Endodermal cell (in vitro differentiated cells): ENCODE data around the gene TNS2. TPM values are rescaled to one million over a fixed set of nuclear protein-coding genes. Genes with fewer than 3 reads are reported as not detected.

Source experiments
- DNase-seq: peaks from one replicate; pipeline ENCODE4 v3.0.0-alpha.2; 2017
- H3K27ac ChIP-seq: 2 replicates; pipeline ENCODE4 v1.5.1; 2013; ENCODE audit warnings: mild to moderate bottlenecking, low read depth, low read length, moderate library complexity
- H3K27me3 ChIP-seq: 2 replicates; pipeline ENCODE4 v1.6.1; 2013; ENCODE audit warnings: mild to moderate bottlenecking, low read length, moderate library complexity; ENCODE audit not compliant: insufficient read depth, control insufficient read depth, poor library complexity, severe bottlenecking
- H3K36me3 ChIP-seq: 2 replicates; pipeline ENCODE4 v1.7.0; 2013; ENCODE audit warnings: mild to moderate bottlenecking, low read length, moderate library complexity; ENCODE audit not compliant: control insufficient read depth, insufficient read depth
- H3K4me1 ChIP-seq: one replicate; pipeline ENCODE4 v1.7.0; 2013; ENCODE audit warnings: low read length; ENCODE audit not compliant: control insufficient read depth, insufficient read depth
- H3K4me3 ChIP-seq: 2 replicates; pipeline ENCODE4 v1.5.1; 2013; ENCODE audit warnings: mild to moderate bottlenecking, low read length, moderate library complexity
- H3K9ac ChIP-seq: 2 replicates; pipeline ENCODE4 v1.6.1; 2013; ENCODE audit warnings: mild to moderate bottlenecking, low read length, moderate library complexity; ENCODE audit not compliant: poor library complexity, severe bottlenecking; ENCODE audit errors: extremely low read depth
- H3K9me3 ChIP-seq: 2 replicates; pipeline ENCODE4 v1.6.1; 2013; ENCODE audit warnings: mild to moderate bottlenecking, low read length, moderate library complexity; ENCODE audit not compliant: control insufficient read depth
- H3K27ac Mint-ChIP-seq: 2 replicates; pipeline ENCODE4 v1.8.0; 2020; ENCODE audit warnings: mixed read lengths
- H3K27me3 Mint-ChIP-seq: 2 replicates; pipeline ENCODE4 v1.8.0; 2021; ENCODE audit warnings: mild to moderate bottlenecking, mixed read lengths; ENCODE audit not compliant: insufficient read depth
- H3K36me3 Mint-ChIP-seq: 2 replicates; pipeline ENCODE4 v1.8.0; 2020; ENCODE audit warnings: low read depth, mixed read lengths
- H3K4me1 Mint-ChIP-seq: 2 replicates; pipeline ENCODE4 v1.8.0; 2020; ENCODE audit warnings: mixed read lengths
- H3K4me3 Mint-ChIP-seq: 2 replicates; pipeline ENCODE4 v1.8.0; 2020; ENCODE audit warnings: mild to moderate bottlenecking, moderate library complexity, mixed read lengths
- H3K9me3 Mint-ChIP-seq: 2 replicates; pipeline ENCODE4 v1.8.0; 2020; ENCODE audit warnings: mild to moderate bottlenecking, mixed read lengths
- WGBS, 2 experiments: methylation state at CpG; one replicate each; pipeline versions ENCODE4 v1.1.5 to v1.1.7; 2013; ENCODE audit warnings: missing lambda C conversion rate in 2 of 2, mixed read lengths in 1 of 2; ENCODE audit not compliant: insufficient coverage in 1 of 2, insufficient read length in 1 of 2; 5-methylcytosine and 5-hydroxymethylcytosine counted together
- total RNA-seq, 2 donors: library from RNA; stranded (reverse); fragmentation: NEBNext Ultra II Directional in 1 of 2; extraction: Animal tissue kit (Norgen Biotek cat#: 25700) in 1 of 2; gene quantifications; 2 replicates in 1 of 2; 3 replicates in 1 of 2; pipeline ENCODE4 v1.2.1, GENCODE V29; 2021
- TF ChIP-seq, protein P1 (sequence below): fragments of 200-600 bp; sonication (generic); conservative IDR thresholded peaks from 2 replicates; pipeline ENCODE4 v1.5.0; 2021; ENCODE audit warnings: antibody characterized with exemption, mild to moderate bottlenecking

The TNS2 gene
- total RNA-seq, 2 donors from 2014 or later: 10.2 to 12.6 TPM

DNA sequence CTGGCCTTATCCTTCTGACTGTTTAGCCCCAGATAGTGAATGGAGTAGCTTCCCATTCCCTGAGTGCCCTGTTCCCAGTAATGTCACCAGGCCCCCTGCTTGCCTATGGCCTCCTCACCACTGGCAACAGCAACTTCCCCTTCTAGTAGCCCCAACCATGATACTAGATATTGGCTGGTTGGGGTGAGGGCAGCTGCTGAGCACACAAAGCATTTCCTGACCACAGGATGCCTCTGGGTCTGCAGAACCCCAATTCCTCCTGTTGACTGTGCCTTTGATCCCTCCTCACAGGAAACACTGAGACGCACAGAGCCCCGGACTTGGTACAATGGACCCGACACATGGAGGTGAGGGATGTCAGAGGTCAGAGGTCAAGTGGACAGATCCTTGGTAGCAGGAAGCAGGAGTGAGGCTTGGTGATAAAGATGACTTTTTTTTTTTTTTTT lies 54.0 kb downstream of the TNS2 start:
- Mint-ChIP-seq H3K27me3 (peaks cover 9% of the 10 kb centered on the region), H3K9me3 (peaks cover 4% of the 10 kb centered on the region), H3K27ac (no peak overlapping the region), H3K4me3 (no peak overlapping the region), H3K36me3 (no peaks in the 10 kb centered on the region), H3K4me1 (peaks cover 42% of the 10 kb centered on the region)
- Histone ChIP-seq H3K9ac (no peak overlapping the region), H3K9me3 (peaks cover 10% of the 10 kb centered on the region), H3K4me3 (no peak overlapping the region), H3K27me3 (peaks cover 1% of the 10 kb centered on the region), H3K27ac (no peak overlapping the region), H3K36me3 (no peaks in the 10 kb centered on the region), H3K4me1 (peaks cover 23% of the 10 kb centered on the region)
- DNase-seq: peak; percentile 41
- TF ChIP-seq, protein P1, sequence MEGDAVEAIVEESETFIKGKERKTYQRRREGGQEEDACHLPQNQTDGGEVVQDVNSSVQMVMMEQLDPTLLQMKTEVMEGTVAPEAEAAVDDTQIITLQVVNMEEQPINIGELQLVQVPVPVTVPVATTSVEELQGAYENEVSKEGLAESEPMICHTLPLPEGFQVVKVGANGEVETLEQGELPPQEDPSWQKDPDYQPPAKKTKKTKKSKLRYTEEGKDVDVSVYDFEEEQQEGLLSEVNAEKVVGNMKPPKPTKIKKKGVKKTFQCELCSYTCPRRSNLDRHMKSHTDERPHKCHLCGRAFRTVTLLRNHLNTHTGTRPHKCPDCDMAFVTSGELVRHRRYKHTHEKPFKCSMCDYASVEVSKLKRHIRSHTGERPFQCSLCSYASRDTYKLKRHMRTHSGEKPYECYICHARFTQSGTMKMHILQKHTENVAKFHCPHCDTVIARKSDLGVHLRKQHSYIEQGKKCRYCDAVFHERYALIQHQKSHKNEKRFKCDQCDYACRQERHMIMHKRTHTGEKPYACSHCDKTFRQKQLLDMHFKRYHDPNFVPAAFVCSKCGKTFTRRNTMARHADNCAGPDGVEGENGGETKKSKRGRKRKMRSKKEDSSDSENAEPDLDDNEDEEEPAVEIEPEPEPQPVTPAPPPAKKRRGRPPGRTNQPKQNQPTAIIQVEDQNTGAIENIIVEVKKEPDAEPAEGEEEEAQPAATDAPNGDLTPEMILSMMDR: no peak
- WGBS, 2 experiments: 93 to 100% methylated on average over 1 to 3 of the region's 3 CpGs

DNA sequence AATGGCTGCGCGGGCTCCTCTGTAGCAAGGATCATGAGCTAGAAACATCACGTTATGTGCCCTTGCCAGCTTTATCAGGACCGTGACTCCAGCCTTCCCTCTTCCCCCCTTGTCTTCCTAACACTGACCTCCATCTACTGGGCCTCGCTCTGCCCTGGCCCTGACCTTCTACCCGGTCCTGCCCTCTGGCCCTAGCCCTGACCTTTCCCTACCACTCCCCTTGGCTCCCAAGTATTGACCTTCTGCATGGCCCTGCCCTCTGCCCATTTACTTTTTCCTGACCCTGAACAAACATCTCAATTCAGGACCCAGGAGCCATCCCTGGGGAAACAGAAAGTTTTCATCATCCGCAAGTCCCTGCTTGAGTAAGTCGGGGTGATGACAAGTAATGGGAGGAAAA lies 55.4 kb downstream of the TNS2 start:
- TF ChIP-seq, protein P1: no peak
- Mint-ChIP-seq H3K4me3 (no peak overlapping the region), H3K36me3 (peaks cover 2% of the 10 kb centered on the region), H3K27ac (no peak overlapping the region), H3K4me1 (peaks cover 36% of the 10 kb centered on the region), H3K27me3 (peaks cover 3% of the 10 kb centered on the region), H3K9me3 (peaks cover 14% of the 10 kb centered on the region)
- H3K9me3 ChIP-seq: peaks cover 19% of the 10 kb centered on the region
- WGBS, 2 experiments: 92 to 96% methylated on average over 6 to 8 of the region's 8 CpGs
- H3K36me3 ChIP-seq: no peaks in the 10 kb centered on the region
- no peak overlapping the region for H3K9ac ChIP-seq
- H3K27me3 ChIP-seq: no peaks in the 10 kb centered on the region
- H3K4me3 ChIP-seq: no peak overlapping the region
- DNase-seq: peak; percentile 44
- H3K27ac ChIP-seq: no peak overlapping the region
- H3K4me1 ChIP-seq: peaks cover 20% of the 10 kb centered on the region

DNA sequence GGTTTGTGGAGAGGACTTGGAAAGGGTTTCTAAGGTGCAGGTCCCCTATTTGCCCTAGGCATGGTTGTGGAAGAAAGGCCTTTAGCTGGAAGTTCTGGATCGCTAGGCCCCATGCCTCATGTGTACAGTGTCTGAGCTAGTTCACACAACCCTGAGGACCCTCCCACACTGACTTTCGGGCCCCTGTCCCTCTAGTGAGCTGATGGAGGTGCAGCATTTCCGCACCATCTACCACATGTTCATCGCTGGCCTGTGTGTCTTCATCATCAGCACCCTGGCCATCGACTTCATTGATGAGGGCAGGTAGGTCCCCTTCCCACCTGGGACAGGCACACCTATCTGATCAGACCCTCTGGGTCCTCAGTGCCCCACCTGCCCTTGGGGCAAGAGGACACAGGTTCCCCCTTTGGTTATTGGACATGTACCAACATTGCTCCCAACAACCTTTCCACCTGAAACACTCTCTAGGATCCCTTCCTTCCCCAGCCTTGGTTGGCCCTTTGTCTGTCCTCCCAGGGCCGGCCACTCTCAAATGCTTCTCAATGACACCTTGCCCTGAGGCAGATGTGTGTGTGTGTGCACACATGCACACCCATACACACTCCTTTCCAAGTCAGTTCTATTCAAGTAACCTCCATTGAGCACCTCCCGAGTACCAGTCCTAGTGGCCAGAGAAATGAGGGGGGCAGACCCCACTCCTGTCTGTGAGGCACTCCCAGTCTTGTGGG lies 56.0 kb downstream of the TNS2 start:
- TF ChIP-seq, protein P1: no peak
- Histone ChIP-seq H3K27me3 (no peaks in the 10 kb centered on the region), H3K4me3 (no peak overlapping the region), H3K27ac (no peak overlapping the region), H3K9ac (no peak overlapping the region), H3K9me3 (peaks cover 23% of the 10 kb centered on the region), H3K4me1 (peaks cover 20% of the 10 kb centered on the region), H3K36me3 (no peaks in the 10 kb centered on the region)
- peak; percentile 35 for DNase-seq
- H3K4me3 Mint-ChIP-seq: no peak overlapping the region
- H3K4me1 Mint-ChIP-seq: peaks cover 35% of the 10 kb centered on the region
- H3K9me3 Mint-ChIP-seq: peaks cover 15% of the 10 kb centered on the region
- H3K27ac Mint-ChIP-seq: no peak overlapping the region
- 84 to 88% methylated on average over 6 to 7 of the region's 7 CpGs for WGBS, 2 experiments
- peaks cover 2% of the 10 kb centered on the region for H3K36me3 Mint-ChIP-seq
- H3K27me3 Mint-ChIP-seq: peaks cover 2% of the 10 kb centered on the region
